ENCODE measurements around the gene FHOD3. TPM values are rescaled to one million over a fixed set of nuclear protein-coding genes. Genes with fewer than 3 reads are reported as not detected.

The FHOD3 gene
- total and polyA plus RNA-seq, 9 of the 15 experiments (the other 6 are each of a cell fraction or from before 2014, with no cell fraction given): 0.11 TPM; not detected in 8

DNA sequence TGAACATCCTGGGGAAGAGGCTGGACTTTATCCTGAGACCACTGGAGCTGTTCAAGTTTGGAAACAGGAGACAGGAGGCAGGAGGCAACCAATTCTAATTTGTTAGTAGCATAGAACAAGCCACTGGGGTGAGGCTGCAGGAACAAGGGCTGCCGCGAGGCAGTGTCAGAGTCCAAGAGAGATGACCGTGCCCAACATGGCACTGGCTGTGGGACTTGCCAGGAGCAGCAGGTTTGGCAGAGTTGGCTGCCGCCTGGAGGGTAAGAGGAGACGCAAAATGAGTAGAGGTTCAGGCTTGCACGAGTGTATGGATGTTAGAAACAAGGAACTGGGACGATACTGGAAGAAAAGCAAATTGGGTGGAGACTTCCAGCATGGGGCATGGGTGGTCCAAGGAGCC, 362.8 kb downstream of the FHOD3 start:
- Histone ChIP-seq H3K27ac (ENCODE audit: extremely low read depth, low read depth, low read length) (no peak overlapping the region), H2AFZ (ENCODE audit: low read depth, low read length) (no peak overlapping the region), H3K4me1 (replicated peaks in 1 of 2; ENCODE audit: control insufficient read depth in 2 of 2, insufficient read depth in 2 of 2, low read length in 2 of 2) (no peaks in the 10 kb centered on the region), H3K4me2 (ENCODE audit: insufficient read depth, low read length) (no peak overlapping the region), H3K9ac (ENCODE audit: insufficient read depth in 1 of 2, low read depth in 2 of 2, low read length in 2 of 2) (no peak overlapping the region), H3K79me2 (ENCODE audit: control insufficient read depth, insufficient read depth, low read length) (no peaks in the 10 kb centered on the region), H3K36me3 (ENCODE audit: control insufficient read depth, insufficient read depth, low read length) (no peaks in the 10 kb centered on the region), H3K4me3 (no peak overlapping the region), H3K9me1 (ENCODE audit: control insufficient read depth, insufficient read depth, low read length) (no peaks in the 10 kb centered on the region), H3K9me3 (replicated peaks; ENCODE audit: control insufficient read depth, insufficient read depth, low read depth, low read length) (no peaks in the 10 kb centered on the region), H4K20me1 (replicated peaks; ENCODE audit: control insufficient read depth, insufficient read depth, low read length) (no peaks in the 10 kb centered on the region), H3K27me3 (ENCODE audit: control insufficient read depth in 2 of 2, insufficient read depth in 2 of 2, low read length in 2 of 2) (peaks cover 4 to 13% of the 10 kb centered on the region in 2 experiments; a peak in 3 of 5 replicates)
- TF ChIP-seq NFE2 (IDR thresholded peaks at IDR 0.05; ENCODE audit: low read depth): no peak
- TF ChIP-seq, protein P1, sequence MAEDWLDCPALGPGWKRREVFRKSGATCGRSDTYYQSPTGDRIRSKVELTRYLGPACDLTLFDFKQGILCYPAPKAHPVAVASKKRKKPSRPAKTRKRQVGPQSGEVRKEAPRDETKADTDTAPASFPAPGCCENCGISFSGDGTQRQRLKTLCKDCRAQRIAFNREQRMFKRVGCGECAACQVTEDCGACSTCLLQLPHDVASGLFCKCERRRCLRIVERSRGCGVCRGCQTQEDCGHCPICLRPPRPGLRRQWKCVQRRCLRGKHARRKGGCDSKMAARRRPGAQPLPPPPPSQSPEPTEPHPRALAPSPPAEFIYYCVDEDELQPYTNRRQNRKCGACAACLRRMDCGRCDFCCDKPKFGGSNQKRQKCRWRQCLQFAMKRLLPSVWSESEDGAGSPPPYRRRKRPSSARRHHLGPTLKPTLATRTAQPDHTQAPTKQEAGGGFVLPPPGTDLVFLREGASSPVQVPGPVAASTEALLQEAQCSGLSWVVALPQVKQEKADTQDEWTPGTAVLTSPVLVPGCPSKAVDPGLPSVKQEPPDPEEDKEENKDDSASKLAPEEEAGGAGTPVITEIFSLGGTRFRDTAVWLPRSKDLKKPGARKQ (CRISPR knock-in tag; IDR thresholded peaks at IDR 0.05): no peak
- no peak for TF ChIP-seq SNIP1 (IDR thresholded peaks at IDR 0.05; ENCODE audit: low read depth)
- TF ChIP-seq SREBF1 (IDR thresholded peaks at IDR 0.05; ENCODE audit: borderline replicate concordance, low read depth, low read length): no peak
- no peak for TF ChIP-seq C11orf30 (IDR thresholded peaks at IDR 0.05; ENCODE audit: low read depth)
- TF ChIP-seq ZNF384 (IDR thresholded peaks at IDR 0.05; ENCODE audit: low read depth, low read length): no peak
- TF ChIP-seq PPARD (CRISPR knock-in tag; IDR thresholded peaks at IDR 0.05): no peak
- TF ChIP-seq, protein P2, sequence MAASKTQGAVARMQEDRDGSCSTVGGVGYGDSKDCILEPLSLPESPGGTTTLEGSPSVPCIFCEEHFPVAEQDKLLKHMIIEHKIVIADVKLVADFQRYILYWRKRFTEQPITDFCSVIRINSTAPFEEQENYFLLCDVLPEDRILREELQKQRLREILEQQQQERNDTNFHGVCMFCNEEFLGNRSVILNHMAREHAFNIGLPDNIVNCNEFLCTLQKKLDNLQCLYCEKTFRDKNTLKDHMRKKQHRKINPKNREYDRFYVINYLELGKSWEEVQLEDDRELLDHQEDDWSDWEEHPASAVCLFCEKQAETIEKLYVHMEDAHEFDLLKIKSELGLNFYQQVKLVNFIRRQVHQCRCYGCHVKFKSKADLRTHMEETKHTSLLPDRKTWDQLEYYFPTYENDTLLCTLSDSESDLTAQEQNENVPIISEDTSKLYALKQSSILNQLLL (CRISPR knock-in tag; IDR thresholded peaks at IDR 0.05; ENCODE audit: borderline replicate concordance): no peak
- no peak for TF ChIP-seq TAF15 (IDR thresholded peaks at IDR 0.05; ENCODE audit: low read depth, low read length)
- TF ChIP-seq, protein P3, sequence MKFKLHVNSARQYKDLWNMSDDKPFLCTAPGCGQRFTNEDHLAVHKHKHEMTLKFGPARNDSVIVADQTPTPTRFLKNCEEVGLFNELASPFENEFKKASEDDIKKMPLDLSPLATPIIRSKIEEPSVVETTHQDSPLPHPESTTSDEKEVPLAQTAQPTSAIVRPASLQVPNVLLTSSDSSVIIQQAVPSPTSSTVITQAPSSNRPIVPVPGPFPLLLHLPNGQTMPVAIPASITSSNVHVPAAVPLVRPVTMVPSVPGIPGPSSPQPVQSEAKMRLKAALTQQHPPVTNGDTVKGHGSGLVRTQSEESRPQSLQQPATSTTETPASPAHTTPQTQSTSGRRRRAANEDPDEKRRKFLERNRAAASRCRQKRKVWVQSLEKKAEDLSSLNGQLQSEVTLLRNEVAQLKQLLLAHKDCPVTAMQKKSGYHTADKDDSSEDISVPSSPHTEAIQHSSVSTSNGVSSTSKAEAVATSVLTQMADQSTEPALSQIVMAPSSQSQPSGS (CRISPR knock-in tag; IDR thresholded peaks at IDR 0.05): no peak
- no peak for TF ChIP-seq HEY1 (CRISPR knock-in tag; IDR thresholded peaks at IDR 0.05; ENCODE audit: borderline replicate concordance)
- TF ChIP-seq XRCC4 (IDR thresholded peaks at IDR 0.05; ENCODE audit: extremely low read depth, insufficient read depth, insufficient read length): no peak
- no peak for TF ChIP-seq MBD2 (IDR thresholded peaks at IDR 0.05; ENCODE audit: borderline replicate concordance, low read depth)
- TF ChIP-seq, protein P4, sequence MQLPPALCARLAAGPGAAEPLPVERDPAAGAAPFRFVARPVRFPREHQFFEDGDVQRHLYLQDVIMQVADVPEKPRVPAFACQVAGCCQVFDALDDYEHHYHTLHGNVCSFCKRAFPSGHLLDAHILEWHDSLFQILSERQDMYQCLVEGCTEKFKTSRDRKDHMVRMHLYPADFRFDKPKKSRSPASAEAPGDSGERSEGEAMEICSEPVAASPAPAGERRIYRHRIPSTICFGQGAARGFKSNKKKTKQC (CRISPR knock-in tag; IDR thresholded peaks at IDR 0.05): no peak
- no peak for TF ChIP-seq CC2D1A (IDR thresholded peaks at IDR 0.05)
- no peak for TF ChIP-seq ZNF12 (CRISPR knock-in tag; IDR thresholded peaks at IDR 0.05)
- no peak for TF ChIP-seq XRCC3 (IDR thresholded peaks at IDR 0.05)
- TF ChIP-seq ZNF584 (CRISPR knock-in tag; IDR thresholded peaks at IDR 0.05; ENCODE audit: low read depth): no peak
- DNase-seq (ENCODE audit: extremely low read depth in 1 of 4, low spot score in 3 of 4) (no peak), ATAC-seq (no peak; the same call in 1 of the 3 replicates), FAIRE-seq (no peak)
- ChIA-PET POLR2A (no interaction called here), CTCF (ENCODE audit: low intra/inter-chr PET ratio) (no interaction called here)
- WGBS (ENCODE audit: insufficient coverage, low coverage, missing lambda C conversion rate): 0% methylated on average over 7 of the region's 7 CpGs
- in situ Hi-C loops (cut with MboI) (no loop called here), intact Hi-C loops (cut with micrococcal nuclease) (no loop called here)
- no TSS peak for BruUV-seq (replicated peaks)

Measured in K562 (cell line).